Stimulated activated CD8-positive, alpha-beta memory T cell treated with anti-CD3 and anti-CD28 coated beads, Interleukin-2, amount 100 ng/mL, for 1 hour (primary cell): ENCODE data around the gene TAGLN2.
"Not testable (repeated sequence)": the region's sequence is repeated elsewhere in the genome, so short reads cannot be mapped to it uniquely, and the experiment has no call there.

Experiments
- DNase-seq, 2 donors: peaks; one replicate each; pipeline ENCODE4 v3.0.0-alpha.2; 2020; ENCODE audit warnings: low read depth in 2 of 2

The TAGLN2 gene

DNA sequence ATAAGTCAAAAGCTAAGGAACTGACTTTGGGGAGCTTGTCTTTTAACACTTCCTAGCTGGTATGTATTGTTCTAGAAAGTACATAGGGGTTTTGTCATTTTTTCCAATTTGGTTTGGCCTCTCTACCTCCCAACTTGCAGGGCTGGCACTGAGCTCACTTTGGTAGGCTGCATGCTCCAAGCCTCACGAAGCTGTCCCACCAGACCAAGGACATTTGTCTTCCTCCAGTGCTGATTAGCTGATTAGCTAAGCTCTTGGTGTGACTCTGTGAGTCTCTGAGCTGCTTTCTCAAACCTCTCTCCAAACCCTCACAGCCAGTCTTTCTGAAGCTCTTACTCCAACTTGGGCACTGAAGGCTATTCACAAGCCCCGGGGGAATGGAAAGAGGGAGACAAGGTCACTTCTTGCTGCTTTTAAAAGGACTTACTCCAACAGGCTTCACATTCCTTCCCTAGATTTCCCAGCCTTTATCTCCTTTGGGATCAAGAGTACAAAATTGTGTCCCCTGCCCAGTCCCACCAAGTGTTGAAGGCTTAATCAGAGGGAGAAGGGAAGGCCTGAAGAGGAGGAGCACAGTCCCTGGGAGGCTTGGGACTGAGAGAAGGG lies 24.4 kb downstream of the TAGLN2 start:
- DNase-seq = no peak

DNA sequence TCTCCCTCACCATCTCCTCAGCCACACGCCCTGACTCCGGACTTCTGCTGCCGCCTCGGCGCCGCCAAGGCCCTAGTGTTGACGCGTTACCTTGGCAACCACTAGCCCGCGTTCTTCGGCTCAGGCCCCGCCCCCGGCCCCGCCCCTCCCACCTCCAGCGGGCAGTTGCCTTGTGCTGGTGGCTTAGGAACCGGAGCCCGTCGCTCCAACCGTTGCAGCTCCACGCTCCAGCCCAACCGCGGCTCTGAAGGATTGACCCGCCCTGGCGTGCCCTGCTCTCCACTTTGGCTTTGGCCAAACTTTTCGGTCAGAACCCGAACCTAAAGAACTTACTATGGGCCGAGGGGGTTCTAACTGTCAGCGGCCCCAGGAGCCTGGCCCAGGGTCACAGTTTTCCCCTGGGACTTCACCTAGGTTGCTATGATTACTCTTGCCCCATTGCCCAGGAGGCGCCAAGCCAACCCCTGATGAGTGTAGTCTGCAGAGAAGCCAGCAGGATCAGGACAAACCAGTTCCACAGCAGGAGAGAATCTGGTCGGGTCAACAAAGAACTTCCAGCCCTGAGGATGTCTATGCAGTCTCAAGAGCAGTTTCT lies 25.1 kb downstream of the TAGLN2 start, which contains the start of gene CFAP45:
Gene CFAP45 (minus strand): TSS at position 80 of the 595 bp plus-strand sequence. CDS start 67 bp downstream, at position 13.
- DNase-seq = no peak

DNA sequence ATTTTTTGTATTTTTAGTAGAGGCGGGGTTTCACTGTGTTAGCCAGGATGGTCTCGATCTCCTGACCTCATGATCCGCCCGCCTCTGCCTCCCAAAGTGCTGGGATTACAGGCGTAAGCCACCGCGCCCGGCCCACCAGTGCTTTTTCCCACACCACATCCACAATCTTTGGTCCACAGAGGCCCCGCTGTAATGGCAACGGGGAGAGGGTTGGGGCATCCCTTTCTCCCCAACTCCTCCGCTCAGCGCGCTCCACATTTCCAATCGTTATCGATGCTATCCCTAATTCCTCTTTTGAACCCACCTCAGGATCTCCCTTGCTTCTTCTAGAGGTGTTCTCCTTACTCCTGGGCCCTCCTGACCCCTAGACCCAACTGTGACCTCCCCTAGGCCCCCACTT lies 25.7 kb downstream of the TAGLN2 start:
- not testable (repeated sequence) for DNase-seq

DNA sequence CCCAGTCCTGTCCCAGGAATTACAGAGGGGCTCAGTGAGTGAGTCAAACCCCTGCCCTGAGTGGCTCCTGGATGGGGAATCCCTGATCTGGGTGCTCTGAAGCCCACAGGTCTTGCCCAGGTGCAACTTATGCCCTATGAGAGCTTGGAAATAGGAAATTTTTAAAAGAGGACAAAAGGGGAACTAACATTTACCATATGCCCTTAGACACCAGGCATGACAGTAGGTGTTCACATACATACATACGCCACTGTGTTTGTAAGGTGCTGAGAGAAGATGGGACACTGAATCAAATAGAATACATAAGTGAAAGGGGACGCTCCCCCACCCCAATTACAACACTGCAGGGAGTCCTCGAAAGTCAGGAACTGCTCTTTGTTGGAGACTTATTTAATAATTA lies 26.8 kb downstream of the TAGLN2 start:
- DNase-seq = no peak

DNA sequence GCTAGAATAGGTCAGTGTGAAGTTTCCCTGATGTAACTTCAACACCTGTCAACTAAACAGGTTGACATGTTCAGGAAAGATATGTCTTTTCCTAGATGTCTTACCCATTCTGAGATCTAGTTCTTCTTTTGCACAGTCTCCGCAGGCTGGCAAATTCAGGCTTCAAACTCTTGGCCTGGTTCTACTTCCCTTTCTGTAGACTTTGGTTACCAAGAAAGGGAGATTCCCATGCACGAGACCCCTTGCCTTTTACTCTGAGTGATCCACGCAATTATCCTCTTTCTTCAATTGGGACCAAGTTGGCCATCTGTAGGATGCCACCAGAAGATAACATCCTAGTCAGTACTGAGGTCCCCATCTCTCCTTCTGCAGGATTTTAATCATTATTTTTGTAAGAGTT lies 27.3 kb downstream of the TAGLN2 start:
- no peak for DNase-seq

DNA sequence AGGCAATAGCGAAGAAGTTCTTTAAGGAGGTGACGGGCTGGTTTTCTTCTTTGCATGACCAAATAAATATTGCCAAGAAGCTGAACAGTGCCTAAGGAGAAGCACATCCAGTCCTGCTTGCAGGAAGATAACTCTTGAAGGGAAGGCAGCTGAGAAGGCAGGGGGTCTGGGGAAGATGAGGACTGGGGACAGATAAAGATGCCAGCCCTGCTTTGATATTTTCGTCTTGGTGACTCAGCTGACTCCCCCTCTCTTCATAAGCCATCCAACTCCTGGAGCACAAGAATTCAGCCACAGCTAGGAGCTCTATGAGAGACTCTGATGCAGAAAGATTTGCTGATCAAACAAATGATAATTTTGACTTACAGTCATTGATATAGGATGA lies 28.8 kb downstream of the TAGLN2 start:
- no peak for DNase-seq

DNA sequence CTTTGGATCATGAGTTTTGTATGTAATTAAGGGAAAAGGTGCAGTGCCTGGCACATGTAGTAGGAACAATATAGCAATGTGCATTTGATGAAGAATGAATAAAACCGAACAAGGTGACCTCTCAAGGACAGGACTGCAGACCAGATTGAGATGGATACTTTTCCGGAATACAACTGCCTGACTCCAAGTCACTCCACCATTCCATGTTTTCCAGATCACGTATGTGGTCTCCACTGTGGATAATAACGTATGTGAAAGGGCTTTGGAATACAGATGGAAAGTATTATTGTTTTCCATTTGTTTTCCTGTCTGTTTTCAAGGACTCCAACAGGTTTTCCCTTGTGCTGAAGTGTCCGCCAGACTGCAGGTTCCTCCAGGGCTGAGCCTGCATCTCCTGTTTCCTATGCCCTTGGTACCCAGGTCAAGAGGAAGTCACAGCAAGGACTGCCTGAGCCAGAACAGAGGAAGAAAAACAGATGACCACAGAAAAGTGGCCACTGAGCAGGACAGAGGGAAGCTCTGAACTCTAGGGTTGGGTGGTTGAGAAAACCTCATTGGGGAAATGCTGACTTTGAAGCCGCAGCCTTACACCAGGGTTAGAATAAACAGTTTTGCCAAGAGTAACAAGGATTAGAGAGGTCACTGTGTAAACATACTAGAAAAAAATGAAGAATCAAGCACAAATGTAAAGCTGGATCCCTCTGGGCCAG lies 29.3 kb downstream of the TAGLN2 start:
- DNase-seq = no peak

DNA sequence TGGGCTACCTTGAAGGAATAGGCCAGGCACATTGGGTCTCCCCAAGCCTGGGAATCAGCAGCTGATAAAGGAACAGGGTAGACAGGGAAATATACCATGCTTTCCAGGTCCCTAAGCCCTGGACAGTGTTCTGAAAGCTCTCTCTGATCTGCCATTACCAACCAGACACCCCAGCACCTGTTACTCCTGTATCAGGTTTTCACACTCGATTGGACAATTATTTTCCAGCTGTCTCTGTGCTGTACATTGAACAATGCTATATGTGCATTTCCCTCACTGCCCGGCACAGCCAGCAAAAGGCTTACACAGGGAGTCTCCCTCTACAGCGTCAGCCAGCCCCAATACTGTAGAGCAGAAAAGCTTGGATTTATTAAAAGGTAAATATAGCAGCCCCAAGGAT lies 30.0 kb downstream of the TAGLN2 start:
- no peak for DNase-seq

DNA sequence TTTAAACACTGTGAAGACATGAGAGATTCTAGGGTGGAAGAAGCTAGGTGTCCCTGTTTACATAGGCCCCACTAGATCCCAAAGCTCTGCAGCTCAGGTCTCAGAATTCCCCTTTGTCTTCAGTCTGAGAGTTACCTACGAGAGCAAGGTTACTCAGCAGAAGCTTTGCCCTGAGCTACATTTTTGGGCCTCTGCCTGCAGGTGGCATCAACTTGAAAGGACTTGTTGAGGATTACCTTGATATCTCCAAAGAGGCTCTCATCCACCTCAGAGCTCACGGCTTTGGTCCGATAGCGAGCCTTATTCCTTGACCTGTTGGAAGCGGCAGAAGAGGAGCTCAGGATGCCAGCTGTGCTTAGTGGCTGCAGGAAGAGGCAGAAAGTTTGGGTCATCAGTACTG lies 32.4 kb downstream of the TAGLN2 start:
- no peak for DNase-seq

DNA sequence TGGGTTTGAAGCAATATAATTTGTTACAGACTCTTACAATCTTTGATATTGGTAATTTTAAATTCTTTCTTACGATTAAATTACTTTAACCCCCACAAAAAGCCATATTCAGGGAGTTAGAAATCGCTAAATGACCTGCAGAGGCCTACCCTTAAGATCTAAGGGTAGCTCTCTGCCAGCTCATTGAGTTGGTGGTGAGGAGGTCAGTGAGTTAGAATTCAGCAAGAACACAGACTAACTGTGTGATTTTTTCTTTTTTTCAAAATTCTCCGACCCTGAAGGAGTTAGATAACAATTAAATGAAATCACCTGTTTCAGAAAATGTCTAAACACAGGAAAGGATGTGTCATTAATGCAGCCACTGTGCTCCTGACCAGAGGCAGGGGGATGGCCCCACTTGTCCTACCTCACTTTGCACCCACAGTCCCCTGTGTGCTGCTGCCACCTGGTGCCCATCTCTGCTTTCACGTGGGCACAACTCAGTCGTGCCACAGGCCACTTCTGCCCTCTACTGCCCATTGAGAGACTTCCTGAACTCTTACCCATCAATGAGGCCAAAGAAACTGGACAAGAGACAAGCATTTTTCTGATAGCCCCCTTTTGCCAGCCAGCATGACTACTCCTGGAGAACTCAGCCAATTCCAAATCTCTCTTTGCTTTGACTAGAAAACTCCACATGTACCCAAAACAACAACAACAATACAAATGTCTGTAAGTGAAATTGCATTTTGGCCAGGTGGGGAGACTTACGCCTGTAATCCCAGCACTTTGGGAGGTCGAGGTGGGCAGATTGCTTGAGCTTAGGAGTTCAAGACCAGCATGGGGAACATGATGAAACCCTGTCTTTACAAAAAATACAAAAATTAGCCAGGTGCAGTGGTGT lies 33.8 kb downstream of the TAGLN2 start:
- DNase-seq = peak; percentile 42 to 62

DNA sequence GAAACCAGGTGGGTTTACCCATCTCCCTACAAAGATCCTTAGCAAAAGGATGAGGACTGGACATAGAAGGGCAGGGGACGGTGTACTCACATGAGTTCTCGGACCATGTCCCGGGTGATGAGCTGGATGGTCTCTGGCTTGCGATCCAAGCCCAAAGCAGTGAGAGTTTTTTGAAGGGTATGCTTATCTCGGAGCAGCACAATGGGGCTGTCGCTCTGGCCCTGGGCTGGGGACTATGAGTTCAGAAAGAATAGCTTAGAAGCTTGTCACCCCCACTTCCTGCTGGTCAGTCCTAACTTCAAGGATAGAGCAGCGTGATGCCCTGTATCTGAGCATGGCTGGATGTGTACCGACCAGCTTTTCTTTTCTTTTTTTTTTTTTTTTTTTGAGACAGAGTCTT lies 34.9 kb downstream of the TAGLN2 start:
- DNase-seq = no peak

DNA sequence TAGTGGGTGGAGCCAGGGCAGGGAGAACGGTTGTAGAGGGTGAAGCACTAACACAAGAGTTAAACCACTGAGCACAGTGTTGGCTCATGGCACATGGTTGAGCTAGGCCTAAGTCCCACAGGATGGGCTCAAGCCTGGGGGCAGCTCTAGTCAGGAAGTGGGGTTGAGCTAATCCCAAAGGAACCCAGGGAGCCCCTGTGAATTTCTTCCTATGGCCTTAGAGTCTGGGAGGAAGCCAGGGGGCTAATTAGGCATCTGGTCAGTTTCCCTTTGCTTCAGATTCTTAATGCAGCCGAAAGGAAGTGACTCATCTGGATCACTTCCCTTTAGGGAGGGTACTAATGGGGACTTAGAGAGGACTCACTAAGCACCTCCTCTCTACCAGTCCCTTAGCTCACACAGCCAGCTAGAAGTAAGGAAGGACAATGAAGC lies 35.5 kb downstream of the TAGLN2 start:
- no peak for DNase-seq

DNA sequence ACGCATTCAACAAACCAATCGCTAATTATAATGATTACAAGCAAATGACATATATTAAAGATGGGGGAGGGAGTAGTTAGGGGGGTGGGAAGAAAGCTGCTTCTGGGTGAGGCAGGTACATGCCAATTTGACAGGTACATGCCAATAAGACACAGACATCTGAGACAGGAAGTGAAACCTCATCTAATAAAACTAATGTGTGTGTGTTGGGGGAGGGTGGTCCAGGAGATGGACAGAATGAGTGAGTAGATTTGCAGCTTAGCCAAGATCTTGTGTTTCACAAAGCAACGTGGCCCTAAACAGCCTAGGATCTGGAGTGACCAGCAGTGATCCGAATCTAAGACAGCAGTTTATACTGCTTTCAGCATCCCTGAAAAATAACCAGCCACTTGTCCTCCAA lies 36.1 kb downstream of the TAGLN2 start:
- DNase-seq = no peak

DNA sequence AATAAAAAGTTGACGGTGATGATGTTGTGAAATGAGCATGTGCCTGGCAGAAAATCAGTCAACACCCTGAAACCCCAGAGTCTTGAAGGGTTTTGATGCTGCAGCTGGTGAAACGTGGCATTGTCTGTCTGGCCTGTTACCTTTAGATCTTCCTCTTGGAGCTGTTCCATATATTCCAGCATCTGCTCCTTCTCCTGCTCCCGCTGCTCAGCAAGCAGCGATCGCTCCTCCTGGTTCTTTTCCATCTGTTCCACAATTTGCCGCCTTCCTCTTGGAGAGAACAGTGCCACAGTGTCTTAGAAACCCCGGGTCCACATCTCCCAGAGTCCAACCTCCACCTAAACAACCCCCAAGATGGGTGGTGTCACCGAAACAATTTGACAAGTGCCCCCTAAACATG lies 41.0 kb downstream of the TAGLN2 start:
- DNase-seq = no peak

DNA sequence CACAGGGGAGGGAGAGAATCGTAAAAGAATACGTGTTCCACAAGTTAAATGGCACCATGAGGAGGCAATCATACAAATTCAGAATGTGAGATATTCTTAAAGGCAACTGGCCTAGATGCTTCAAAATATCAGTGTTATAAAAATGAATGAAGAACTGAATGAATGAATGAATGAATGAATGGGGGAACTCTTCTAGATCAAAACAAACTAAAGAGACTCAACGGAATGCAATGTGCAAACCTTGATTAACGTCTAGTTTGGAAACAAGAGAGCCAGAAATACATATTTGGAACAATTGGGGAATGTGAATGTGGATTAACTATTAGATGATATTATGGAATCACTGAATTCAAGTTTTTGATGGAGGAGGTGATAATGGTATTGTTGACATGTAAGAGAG lies 42.2 kb downstream of the TAGLN2 start:
- DNase-seq = no peak

DNA sequence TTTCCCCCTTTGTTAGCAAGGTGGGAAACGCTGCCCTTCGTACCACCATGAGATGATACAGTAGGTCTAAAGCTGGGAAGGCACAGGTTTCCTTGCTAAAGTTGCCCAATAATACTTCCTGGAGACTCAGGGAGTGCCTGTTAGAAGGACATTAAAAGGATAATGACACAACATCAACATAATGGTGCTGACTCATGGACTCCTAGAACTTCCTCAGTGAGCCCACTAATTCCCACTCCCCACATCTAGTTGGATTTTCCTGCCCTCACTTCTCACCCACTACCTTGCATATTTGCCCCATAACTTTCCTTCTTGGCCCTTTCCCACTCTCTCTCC lies 42.8 kb downstream of the TAGLN2 start:
- no peak for DNase-seq

DNA sequence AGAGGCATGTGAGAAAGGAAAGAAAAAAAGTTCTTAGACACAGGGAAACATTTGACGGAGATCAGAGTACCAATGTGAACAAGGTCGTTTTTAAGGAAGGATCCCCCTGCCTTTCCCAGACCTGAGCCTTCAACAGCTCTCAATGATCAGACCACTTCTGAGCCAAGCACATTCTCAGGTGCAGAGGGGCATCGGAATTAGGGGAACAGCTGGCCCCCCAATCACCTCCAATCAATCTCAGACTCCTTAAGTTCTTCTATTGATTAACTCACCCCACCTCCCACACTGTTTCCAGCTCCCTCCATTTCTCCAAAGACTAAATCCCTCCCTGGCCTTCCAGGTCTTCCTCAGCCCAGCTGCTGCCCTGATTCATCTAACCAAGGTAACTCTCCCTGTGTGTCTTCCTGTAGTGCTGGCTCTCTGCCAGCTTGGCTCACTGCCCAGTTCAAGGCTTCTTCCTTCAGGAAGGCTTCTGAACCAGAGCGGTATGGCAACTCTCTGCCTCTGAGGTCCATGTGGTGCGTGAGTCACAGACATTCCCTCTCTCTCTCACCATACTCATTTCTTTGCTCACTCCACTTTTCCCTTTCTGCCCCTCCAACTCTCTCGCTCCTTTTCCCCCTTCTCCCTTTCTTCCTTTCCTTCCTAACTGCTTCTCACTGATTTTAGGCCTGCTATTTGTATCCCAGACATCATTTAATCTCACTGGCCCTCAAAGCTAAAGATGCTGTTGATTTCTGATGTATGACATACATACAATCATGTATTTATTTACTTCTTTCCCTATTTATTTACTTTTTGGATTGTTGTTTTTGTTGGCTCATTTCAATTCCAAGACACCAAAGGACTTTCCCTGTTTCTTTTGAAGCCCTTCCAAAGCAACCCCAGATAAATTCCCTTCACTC lies 43.4 kb downstream of the TAGLN2 start:
- DNase-seq = no peak

DNA sequence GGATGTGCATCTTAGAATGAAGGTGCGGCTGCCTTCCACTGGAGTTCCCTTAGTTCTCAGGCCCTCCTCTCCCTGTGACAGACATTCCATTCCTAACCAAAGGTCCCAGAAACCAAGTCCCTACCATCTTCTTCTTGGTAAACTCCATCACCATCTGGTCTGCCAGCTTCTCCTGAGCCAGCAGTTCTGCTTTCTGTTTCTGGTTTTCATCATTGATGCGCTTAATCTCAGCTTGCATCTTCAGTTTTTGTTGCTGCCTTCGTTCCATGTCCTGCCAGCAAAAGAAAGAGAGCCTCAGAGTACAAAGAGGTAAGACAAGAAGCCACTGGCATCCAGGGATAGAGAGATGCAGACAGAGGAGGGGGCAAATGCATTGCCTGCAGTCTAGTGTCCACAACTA lies 44.9 kb downstream of the TAGLN2 start:
- no peak for DNase-seq

DNA sequence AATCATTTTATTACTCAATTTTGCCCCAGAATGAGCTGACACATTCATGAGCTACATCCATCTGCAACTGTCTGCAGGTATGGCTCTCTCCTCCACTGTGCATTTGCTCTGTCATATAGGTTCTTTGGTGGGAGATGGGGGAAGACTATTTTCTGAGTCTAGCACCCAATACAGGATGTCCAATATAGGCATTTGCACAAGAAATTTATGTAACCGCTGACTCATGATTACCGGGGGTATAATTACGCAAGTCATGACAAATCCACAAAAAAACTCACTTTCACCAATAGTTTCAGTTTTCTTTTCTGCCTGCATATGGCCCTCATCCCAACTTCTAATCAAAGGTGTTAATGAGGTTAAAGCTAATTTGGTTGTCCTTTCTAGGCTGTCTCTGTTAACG lies 45.3 kb downstream of the TAGLN2 start:
- no peak for DNase-seq

DNA sequence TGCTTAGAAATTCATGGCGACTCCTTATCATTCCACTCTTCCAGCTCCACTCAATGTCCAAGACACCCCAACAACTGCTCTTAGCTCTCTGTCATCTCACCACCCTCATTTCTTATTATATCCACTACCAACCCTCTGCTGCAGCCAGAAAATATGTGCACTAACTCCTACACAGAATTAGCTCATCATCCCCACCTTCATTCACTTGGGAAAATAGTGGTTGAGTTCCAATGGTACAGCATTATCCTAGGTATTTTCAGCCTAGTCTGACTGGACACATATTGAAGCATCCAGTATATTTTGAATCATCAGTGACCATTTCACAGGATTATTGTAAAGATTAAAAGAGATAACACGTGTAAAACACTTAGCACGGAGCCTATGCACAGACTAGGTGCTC lies 46.2 kb downstream of the TAGLN2 start:
- no peak for DNase-seq

DNA sequence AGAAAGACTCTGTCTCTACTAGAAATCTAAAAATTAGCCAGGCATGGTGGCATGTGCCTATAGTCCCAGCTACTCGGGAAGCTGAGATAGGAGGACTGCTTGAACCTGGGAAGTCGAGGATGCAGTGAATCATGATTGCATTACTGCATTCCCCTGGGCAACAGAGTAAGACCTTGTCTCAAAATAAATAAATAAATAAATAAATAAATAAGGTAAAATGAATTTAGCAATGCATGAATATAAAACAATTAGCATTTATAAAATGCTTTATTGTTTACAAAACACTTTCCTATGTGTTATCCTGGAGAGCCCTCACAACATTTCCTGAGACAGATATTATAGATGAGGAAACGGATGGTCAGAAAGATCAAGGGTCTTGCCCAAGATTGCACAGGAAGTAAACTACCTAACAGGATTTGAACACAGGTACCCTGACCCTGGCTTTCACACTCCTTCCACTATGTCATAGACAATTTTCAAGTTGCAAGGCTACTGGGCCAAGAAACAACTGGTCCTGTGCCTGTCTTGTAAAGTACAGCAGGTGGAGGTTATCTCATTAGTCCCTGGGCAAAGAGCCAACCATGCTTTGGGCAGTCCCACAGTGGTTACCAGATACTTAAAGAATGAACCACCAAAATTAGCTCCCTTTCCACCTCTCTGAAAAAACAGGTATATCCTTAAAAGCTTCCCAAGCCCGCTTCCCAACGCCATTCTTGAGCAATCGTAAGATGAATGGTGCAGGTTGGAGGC lies 47.4 kb downstream of the TAGLN2 start:
- no peak for DNase-seq
